Heart left ventricle (tissue), 13 donors: ENCODE data around the gene KPNA6.

ENCODE experiments used
- POLR2A ChIP-seq, 2 donors: fragments of 450-650 bp; IDR thresholded peaks; one replicate each; pipeline ENCODE4 v1.6.1; 2017; ENCODE audit warnings: antibody characterized with exemption in 2 of 2, mild to moderate bottlenecking in 2 of 2, moderate library complexity in 2 of 2
- TF ChIP-seq, protein P1 (sequence below), 12 donors: fragments of 200-600 bp; sonication (generic) in 4 of 12; IDR thresholded peaks; one replicate each; pipeline versions ENCODE4 v1.5.0 to v1.8.0; 2018 to 2022; ENCODE audit warnings: antibody characterized with exemption in 12 of 12, mild to moderate bottlenecking in 5 of 12
- donor health status: ischemic (EF 13 %, LVEDD 7.1; RV severe dilation, severe dysfunction).
- donor health status: DM: no; HTN: yes; CAD: no.
- donor health status: DM: no; HTN: no; CAD: no.
- donor health status: ischemic (EF 25% LVEDD 6.9; RV normal size, moderate dysfunction).
- donor health status: ischemic (EF 25% LVEDD 5.7; RV mildly dilated, moderate dysfunction).
- donor health status: ischemic (EF 35%, LVEDD 5.7; RV mildly dilated, moderate dysfunction).
- donor health status: nonischemic (EF 11% LVEDD 7.7; RV severe dilation, severe dysfunction).
- donor health status: DM: yes; HTN: yes; CAD: no.
- donor health status: PGD.
- donor health status: ischemic (EF 29% LVEDD 5.4; RV normal size, mild dysfunction).
- donor health status: nonischemic (EF 23%, LVEDD 6.1; RV moderate dilation, normal function).

DNA sequence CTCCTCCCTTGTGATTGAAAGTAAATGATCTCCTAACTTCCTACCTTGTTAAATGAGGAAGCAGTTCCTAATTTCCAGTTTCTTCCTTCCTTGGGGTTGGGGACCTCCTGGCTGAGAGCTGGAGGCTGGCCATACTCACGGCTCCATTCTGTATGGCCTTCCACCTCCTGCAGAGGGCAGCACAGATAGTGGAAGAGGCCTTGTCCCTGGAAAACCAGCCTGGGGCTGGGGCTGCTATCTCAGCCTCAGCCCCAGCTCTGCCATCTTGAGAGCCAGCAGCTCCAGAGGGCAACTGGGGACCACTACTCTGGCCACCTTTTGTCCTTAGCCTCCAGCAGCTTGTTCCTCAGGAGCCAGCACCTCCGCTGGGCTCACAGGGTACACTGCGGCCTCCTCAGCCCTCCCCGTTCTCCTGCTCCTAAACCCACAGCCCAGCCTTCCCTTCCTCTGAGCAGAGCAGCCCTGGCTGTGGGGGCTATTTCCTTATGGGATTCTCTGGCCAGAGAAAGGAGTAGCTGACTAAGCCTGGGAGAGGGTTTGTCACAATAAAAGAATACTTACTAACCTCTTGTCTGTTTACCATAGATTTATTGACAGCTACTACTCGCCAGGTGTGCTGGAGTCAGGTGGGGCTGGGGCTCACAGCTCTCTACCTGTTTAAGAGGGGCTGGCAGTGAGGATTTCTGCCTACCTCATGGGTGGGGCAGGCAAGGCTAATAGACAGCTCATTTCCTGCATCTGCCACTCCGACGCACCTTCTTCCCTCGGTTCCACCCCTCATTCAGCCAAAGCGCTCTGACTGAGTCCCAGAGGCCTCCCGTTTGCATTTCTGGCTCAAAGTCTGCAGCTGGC lies 108.0 kb downstream of the KPNA6 start:
- TF ChIP-seq, protein P1, sequence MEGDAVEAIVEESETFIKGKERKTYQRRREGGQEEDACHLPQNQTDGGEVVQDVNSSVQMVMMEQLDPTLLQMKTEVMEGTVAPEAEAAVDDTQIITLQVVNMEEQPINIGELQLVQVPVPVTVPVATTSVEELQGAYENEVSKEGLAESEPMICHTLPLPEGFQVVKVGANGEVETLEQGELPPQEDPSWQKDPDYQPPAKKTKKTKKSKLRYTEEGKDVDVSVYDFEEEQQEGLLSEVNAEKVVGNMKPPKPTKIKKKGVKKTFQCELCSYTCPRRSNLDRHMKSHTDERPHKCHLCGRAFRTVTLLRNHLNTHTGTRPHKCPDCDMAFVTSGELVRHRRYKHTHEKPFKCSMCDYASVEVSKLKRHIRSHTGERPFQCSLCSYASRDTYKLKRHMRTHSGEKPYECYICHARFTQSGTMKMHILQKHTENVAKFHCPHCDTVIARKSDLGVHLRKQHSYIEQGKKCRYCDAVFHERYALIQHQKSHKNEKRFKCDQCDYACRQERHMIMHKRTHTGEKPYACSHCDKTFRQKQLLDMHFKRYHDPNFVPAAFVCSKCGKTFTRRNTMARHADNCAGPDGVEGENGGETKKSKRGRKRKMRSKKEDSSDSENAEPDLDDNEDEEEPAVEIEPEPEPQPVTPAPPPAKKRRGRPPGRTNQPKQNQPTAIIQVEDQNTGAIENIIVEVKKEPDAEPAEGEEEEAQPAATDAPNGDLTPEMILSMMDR (IDR thresholded peaks at IDR 0.05) = peak; percentile 64 to 83 (median 75)
- TF ChIP-seq POLR2A (IDR thresholded peaks at IDR 0.05) = no peak
